Mesenchymal stem cell (in vitro differentiated cells and primary cell): Measurements from ENCODE around the gene TLR5.

Experiments
- DNase-seq: peaks from one replicate; pipeline ENCODE4 v3.0.0-alpha.2; 2013
- H2AFZ ChIP-seq: one replicate; pipeline ENCODE4 v1.6.1; 2013; ENCODE audit warnings: low read depth, mild to moderate bottlenecking, control low read depth, inconsistent platforms, low read length, moderate library complexity
- H2AK5ac ChIP-seq: 2 replicates; pipeline ENCODE4 v1.6.1; 2013; ENCODE audit warnings: low read length, moderate library complexity, mild to moderate bottlenecking, inconsistent platforms; ENCODE audit not compliant: severe bottlenecking
- H2BK120ac ChIP-seq: one replicate; pipeline ENCODE4 v1.6.1; 2013; ENCODE audit warnings: low read depth, mild to moderate bottlenecking, inconsistent platforms, low read length, moderate library complexity
- H2BK12ac ChIP-seq, 2 experiments: one replicate each; pipeline ENCODE4 v1.6.1; 2013; ENCODE audit warnings: inconsistent platforms in 2 of 2, low read length in 2 of 2, mild to moderate bottlenecking in 2 of 2, moderate library complexity in 2 of 2, control low read depth in 1 of 2
- H2BK15ac ChIP-seq: one replicate; pipeline ENCODE4 v1.6.1; 2013; ENCODE audit warnings: mild to moderate bottlenecking, low read depth, inconsistent platforms; ENCODE audit not compliant: poor library complexity, severe bottlenecking
- H2BK5ac ChIP-seq: 2 replicates; pipeline ENCODE4 v1.6.1; 2013; ENCODE audit warnings: low read depth, mild to moderate bottlenecking, low read length, control low read depth, inconsistent platforms; ENCODE audit not compliant: poor library complexity, severe bottlenecking
- H3K14ac ChIP-seq, 2 experiments: one replicate each; pipeline ENCODE4 v1.6.1; 2013; ENCODE audit warnings: inconsistent platforms in 2 of 2, low read length in 2 of 2, control low read depth in 1 of 2, mild to moderate bottlenecking in 1 of 2, moderate library complexity in 1 of 2
- H3K18ac ChIP-seq, 2 experiments: one replicate each; pipeline ENCODE4 v1.6.1; 2013; ENCODE audit warnings: inconsistent platforms in 2 of 2, low read length in 2 of 2, control low read depth in 1 of 2, low read depth in 1 of 2, mild to moderate bottlenecking in 1 of 2
- H3K23ac ChIP-seq, 2 experiments: one replicate each; pipeline ENCODE4 v1.6.1; 2013; ENCODE audit warnings: inconsistent platforms in 2 of 2, low read length in 2 of 2, mild to moderate bottlenecking in 2 of 2, moderate library complexity in 2 of 2, control low read depth in 1 of 2
- H3K27ac ChIP-seq: 2 replicates; pipeline ENCODE4 v1.5.1; 2013; ENCODE audit warnings: mild to moderate bottlenecking, moderate library complexity, low read length, control low read depth, inconsistent platforms; ENCODE audit not compliant: poor library complexity, severe bottlenecking
- H3K27me3 ChIP-seq, 2 experiments: 2 replicates each; pipeline versions ENCODE4 v1.6.1 to v1.7.0; 2013; ENCODE audit warnings: low read length in 2 of 2, mild to moderate bottlenecking in 2 of 2, moderate library complexity in 2 of 2, control low read depth in 1 of 2, inconsistent platforms in 1 of 2; ENCODE audit not compliant: control insufficient read depth in 1 of 2, insufficient read depth in 1 of 2
- H3K36me3 ChIP-seq, 2 experiments: 2 replicates each; pipeline versions ENCODE4 v1.6.1 to v1.7.0; 2013; ENCODE audit warnings: low read length in 2 of 2, control low read depth in 1 of 2, inconsistent platforms in 1 of 2, low read depth in 1 of 2, mild to moderate bottlenecking in 1 of 2; ENCODE audit not compliant: insufficient read depth in 2 of 2, control insufficient read depth in 1 of 2
- H3K4ac ChIP-seq, 2 experiments: one replicate each; pipeline ENCODE4 v1.6.1; 2013; ENCODE audit warnings: inconsistent platforms in 2 of 2, low read length in 2 of 2, mild to moderate bottlenecking in 2 of 2, moderate library complexity in 2 of 2, control low read depth in 1 of 2, low read depth in 1 of 2
- H3K4me1 ChIP-seq: 2 replicates; pipeline ENCODE4 v1.6.1; 2013; ENCODE audit warnings: low read depth, low read length, control low read depth; ENCODE audit not compliant: control insufficient read depth, insufficient read depth
- H3K4me2 ChIP-seq: 2 replicates; pipeline ENCODE4 v1.6.1; 2013; ENCODE audit warnings: low read length, mild to moderate bottlenecking, inconsistent platforms; ENCODE audit not compliant: poor library complexity, severe bottlenecking
- H3K4me3 ChIP-seq, 2 experiments: 2 replicates each; pipeline versions ENCODE4 v1.5.1 to v1.7.0; 2013; ENCODE audit warnings: low read length in 2 of 2, mild to moderate bottlenecking in 2 of 2, control low read depth in 1 of 2, low read depth in 1 of 2; ENCODE audit not compliant: insufficient read depth in 1 of 2
- H3K79me1 ChIP-seq: replicated peaks from 2 replicates; pipeline ENCODE4 v1.6.1; 2013; ENCODE audit warnings: mild to moderate bottlenecking, control low read depth, low read length, inconsistent platforms; ENCODE audit not compliant: poor library complexity, severe bottlenecking
- H3K9ac ChIP-seq: 2 replicates; pipeline ENCODE4 v1.7.0; 2013; ENCODE audit warnings: mild to moderate bottlenecking, low read length, moderate library complexity
- H3K9me3 ChIP-seq: 2 replicates; pipeline ENCODE4 v1.7.0; 2013; ENCODE audit warnings: mild to moderate bottlenecking, low read length; ENCODE audit not compliant: control insufficient read depth
- H4K8ac ChIP-seq: one replicate; pipeline ENCODE4 v1.6.1; 2013; ENCODE audit warnings: inconsistent platforms, mild to moderate bottlenecking, low read length, moderate library complexity
- H4K91ac ChIP-seq: one replicate; pipeline ENCODE4 v1.6.1; 2013; ENCODE audit warnings: mild to moderate bottlenecking, low read length, inconsistent platforms
- WGBS: methylation state at CpG from one replicate; pipeline ENCODE4 v1.1.7; 2013; ENCODE audit warnings: mixed read lengths; 5-methylcytosine and 5-hydroxymethylcytosine counted together

The TLR5 gene

GRCh38 chr1:223140611-223141405 lies 2.2 kb downstream of the TLR5 start:
- Histone ChIP-seq H3K9me3 (no peaks in the 10 kb centered on the region), H3K27ac (no peak overlapping the region), H3K14ac (no peak overlapping the region), H2BK5ac (no peak overlapping the region), H3K4me2 (no peak overlapping the region), H2BK12ac (no peak overlapping the region), H3K9ac (no peak overlapping the region), H3K36me3 (no peaks in the 10 kb centered on the region), H2AK5ac (no peak overlapping the region), H3K79me1 (no peaks in the 10 kb centered on the region), H4K91ac (no peak overlapping the region), H3K4me3 (peak overlapping the region in 1 of 2 experiments; percentile 0), H3K4me1 (peaks cover 11% of the 10 kb centered on the region), H2BK120ac (no peak overlapping the region), H3K27me3 (peaks cover 31 to 39% of the 10 kb centered on the region in 2 experiments), H2AFZ (no peak overlapping the region), H3K23ac (no peak overlapping the region), H4K8ac (peak overlapping the region; percentile 20), H3K18ac (no peak overlapping the region), H3K4ac (no peak overlapping the region), H2BK15ac (no peak overlapping the region)
- DNase-seq = peak; percentile 47
- WGBS = 64% methylated on average over 10 of the region's 10 CpGs

DNA sequence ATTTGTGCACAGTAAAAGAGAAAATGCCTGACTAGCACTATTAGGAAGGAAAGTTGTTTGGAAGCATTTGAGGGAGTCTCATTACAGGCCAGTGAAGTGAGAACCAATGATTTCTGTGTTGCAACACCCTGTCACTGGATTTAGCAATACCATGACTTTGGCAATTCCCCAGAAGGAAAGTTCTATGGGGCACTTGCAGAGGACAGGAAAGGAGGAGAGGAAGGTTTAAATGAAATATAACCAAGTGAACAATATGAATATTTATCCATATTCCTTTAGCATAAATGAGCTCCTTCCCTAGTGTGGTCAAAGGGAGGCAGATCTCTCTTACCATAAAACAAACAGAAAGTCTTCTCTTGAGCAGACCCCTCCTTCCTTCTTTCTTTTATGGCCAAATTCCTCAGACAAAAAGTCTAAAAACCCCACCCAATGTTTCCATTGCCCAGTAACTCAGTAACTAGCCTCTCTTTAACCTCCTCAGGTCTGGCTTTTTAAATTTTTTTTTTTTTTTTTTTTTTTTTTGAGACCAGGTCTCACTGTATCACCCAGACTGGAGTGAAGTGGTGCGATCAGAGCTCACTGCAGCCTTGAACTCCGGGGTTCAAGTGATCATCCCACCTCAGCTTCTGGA lies 5.5 kb downstream of the TLR5 start:
- H3K9ac ChIP-seq = no peak overlapping the region
- H2AK5ac ChIP-seq = no peak overlapping the region
- H2BK12ac ChIP-seq = no peak overlapping the region
- 93% methylated on average over 2 of the region's 2 CpGs for WGBS
- no peak overlapping the region for H3K23ac ChIP-seq
- H3K4ac ChIP-seq = no peak overlapping the region
- no peak overlapping the region for H3K4me3 ChIP-seq
- no peaks in the 10 kb centered on the region for H3K9me3 ChIP-seq
- H3K36me3 ChIP-seq = no peaks in the 10 kb centered on the region
- no peak overlapping the region for H2BK5ac ChIP-seq
- no peak overlapping the region for H3K18ac ChIP-seq
- H4K8ac ChIP-seq = no peak overlapping the region
- H3K79me1 ChIP-seq = no peaks in the 10 kb centered on the region
- H3K4me2 ChIP-seq = no peak overlapping the region
- no peak overlapping the region for H3K14ac ChIP-seq
- H2BK120ac ChIP-seq = no peak overlapping the region
- H2AFZ ChIP-seq = no peak overlapping the region
- DNase-seq = peak; percentile 75
- H3K27me3 ChIP-seq = peaks cover 18 to 48% of the 10 kb centered on the region in 2 experiments
- H2BK15ac ChIP-seq = no peak overlapping the region
- H3K4me1 ChIP-seq = peaks cover 7% of the 10 kb centered on the region
- no peak overlapping the region for H3K27ac ChIP-seq
- no peak overlapping the region for H4K91ac ChIP-seq

- H2BK5ac ChIP-seq = no peak overlapping the region
- H3K4me1 ChIP-seq = peaks cover 4% of the 10 kb centered on the region
- no peak overlapping the region for H3K9ac ChIP-seq
- H2AFZ ChIP-seq = no peak overlapping the region
- H2BK15ac ChIP-seq = no peak overlapping the region
- H4K8ac ChIP-seq = no peak overlapping the region
- no peaks in the 10 kb centered on the region for H3K36me3 ChIP-seq
- no peak overlapping the region for H2BK120ac ChIP-seq
- H3K14ac ChIP-seq = no peak overlapping the region
- H3K23ac ChIP-seq = no peak overlapping the region
- H3K27me3 ChIP-seq = peaks cover 22 to 53% of the 10 kb centered on the region in 2 experiments
- H2AK5ac ChIP-seq = no peak overlapping the region
- H4K91ac ChIP-seq = no peak overlapping the region
- H3K4me2 ChIP-seq = no peak overlapping the region
- no peak overlapping the region for H3K27ac ChIP-seq
- no peak for DNase-seq
- no peak overlapping the region for H3K18ac ChIP-seq
- H3K79me1 ChIP-seq = no peaks in the 10 kb centered on the region
- no peak overlapping the region for H3K4ac ChIP-seq
- no peaks in the 10 kb centered on the region for H3K9me3 ChIP-seq
- no peak overlapping the region for H3K4me3 ChIP-seq
- 78% methylated on average over 1 of the region's 2 CpGs for WGBS
- no peak overlapping the region for H2BK12ac ChIP-seq
Observed at GRCh38 chr1:223136086-223136485, 7.0 kb downstream of the TLR5 start.

DNA sequence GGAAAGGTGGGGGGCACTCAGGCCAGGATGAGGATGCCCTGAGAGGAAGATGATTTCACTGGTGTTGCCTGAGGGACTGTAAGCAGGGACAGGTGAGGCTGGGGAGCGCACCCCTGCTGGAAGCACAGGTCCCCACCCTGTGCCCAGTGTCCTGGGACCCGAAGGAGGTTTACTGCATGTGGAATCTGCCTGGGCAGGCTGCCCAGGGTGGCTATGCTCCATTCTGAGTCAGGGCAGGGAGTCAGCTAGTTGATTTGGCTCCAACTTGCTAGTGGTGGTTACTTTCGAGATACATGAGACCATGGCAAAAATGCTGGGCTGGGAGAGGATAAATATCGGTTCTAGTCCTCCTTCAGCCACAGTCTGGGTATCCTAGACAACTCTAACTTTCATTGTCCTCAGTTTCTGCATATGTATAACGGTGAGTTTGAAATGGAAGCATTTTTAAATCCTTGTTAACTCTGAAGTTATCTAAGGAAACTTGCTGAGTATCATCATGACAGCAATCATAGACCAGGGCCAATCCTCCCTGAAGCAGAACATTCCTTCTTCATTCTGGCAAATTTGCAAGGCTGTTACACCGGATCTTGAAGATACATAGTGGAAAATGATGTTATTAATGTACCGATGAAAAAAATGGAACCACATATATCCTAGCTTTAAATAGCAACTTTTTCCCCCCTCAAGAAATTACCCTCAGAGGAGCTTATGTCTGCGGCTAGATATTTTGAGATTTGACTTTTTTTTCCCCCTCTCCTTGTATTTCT lies 7.7 kb downstream of the TLR5 start:
- Histone ChIP-seq H3K18ac (no peak overlapping the region), H3K9me3 (no peaks in the 10 kb centered on the region), H3K27me3 (peaks cover 29 to 53% of the 10 kb centered on the region in 2 experiments), H3K9ac (peak overlapping the region; percentile 13), H2BK5ac (no peak overlapping the region), H3K4me2 (no peak overlapping the region), H4K91ac (no peak overlapping the region), H3K4me3 (no peak overlapping the region), H3K14ac (no peak overlapping the region), H2BK12ac (no peak overlapping the region), H3K79me1 (no peaks in the 10 kb centered on the region), H3K36me3 (no peaks in the 10 kb centered on the region), H3K4me1 (peaks cover 4% of the 10 kb centered on the region), H2BK120ac (no peak overlapping the region), H3K27ac (no peak overlapping the region), H3K4ac (no peak overlapping the region), H2AK5ac (no peak overlapping the region), H2AFZ (no peak overlapping the region), H2BK15ac (no peak overlapping the region), H4K8ac (no peak overlapping the region), H3K23ac (no peak overlapping the region)
- DNase-seq = no peak
- 91% methylated on average over 6 of the region's 8 CpGs for WGBS
